ENCODE measurements around the gene CA11. TPM values are rescaled to one million over a fixed set of nuclear protein-coding genes. Genes with fewer than 3 reads are reported as not detected.
A peak's percentile ranks its signal among the peaks of the same experiment; 100 is the strongest.

Gene CA11
- total RNA-seq, 1 donor from 2014 or later: 12.6 TPM

DNA sequence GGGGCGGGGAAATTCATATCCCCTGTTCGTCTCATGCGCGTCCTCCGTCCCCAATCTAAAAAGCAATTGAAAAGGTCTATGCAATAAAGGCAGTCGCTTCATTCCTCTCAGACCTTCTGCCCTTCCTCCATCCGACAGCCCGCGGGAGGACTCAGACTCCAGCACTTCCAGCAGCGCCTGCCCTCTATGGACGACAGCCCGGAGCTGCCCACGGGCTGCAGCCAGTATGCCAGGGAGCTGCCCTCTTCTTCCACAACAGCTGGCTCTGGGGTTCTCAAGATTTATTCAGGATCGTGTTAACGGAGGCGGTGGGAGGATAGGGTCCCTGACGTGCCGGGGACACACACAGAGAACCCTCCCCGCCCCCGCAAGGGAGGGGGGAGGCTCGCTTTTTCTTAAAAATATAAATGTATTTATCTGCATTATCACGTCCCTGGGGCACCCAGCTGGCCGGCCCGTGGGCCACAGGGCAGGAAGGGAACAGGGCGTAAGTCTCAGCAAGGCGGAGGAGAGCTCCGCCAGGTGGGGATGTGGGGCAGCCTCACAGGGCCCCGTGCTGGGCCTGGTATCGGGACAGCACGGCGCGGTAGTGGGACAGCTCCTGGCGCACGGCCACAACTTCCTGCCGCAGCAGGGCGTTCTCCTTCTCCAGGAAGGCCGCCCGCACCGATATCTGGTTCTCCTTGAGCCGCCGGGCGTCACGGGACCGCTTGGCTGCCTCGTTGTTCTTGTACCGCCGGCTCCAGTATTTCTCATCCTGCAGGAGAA is 15.5 kb downstream of the CA11 start:
- DNase-seq (ENCODE audit: low spot score): peak; percentile 80
- H3K36me3 ChIP-seq: no peaks in the 10 kb centered on the region
- Mint-ChIP-seq H3K4me1 (peaks cover 55% of the 10 kb centered on the region), H3K36me3 (peaks cover 2% of the 10 kb centered on the region), H3K27ac (no peak overlapping the region), H3K4me3 (peak overlapping the region; percentile 69), H3K27me3 (ENCODE audit: insufficient read depth, low read depth) (peaks cover 4% of the 10 kb centered on the region), H3K9me3 (no peaks in the 10 kb centered on the region)
- peaks cover 10% of the 10 kb centered on the region for H3K79me2 ChIP-seq (ENCODE audit: low read depth)
- TF ChIP-seq, protein P1, sequence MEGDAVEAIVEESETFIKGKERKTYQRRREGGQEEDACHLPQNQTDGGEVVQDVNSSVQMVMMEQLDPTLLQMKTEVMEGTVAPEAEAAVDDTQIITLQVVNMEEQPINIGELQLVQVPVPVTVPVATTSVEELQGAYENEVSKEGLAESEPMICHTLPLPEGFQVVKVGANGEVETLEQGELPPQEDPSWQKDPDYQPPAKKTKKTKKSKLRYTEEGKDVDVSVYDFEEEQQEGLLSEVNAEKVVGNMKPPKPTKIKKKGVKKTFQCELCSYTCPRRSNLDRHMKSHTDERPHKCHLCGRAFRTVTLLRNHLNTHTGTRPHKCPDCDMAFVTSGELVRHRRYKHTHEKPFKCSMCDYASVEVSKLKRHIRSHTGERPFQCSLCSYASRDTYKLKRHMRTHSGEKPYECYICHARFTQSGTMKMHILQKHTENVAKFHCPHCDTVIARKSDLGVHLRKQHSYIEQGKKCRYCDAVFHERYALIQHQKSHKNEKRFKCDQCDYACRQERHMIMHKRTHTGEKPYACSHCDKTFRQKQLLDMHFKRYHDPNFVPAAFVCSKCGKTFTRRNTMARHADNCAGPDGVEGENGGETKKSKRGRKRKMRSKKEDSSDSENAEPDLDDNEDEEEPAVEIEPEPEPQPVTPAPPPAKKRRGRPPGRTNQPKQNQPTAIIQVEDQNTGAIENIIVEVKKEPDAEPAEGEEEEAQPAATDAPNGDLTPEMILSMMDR (IDR thresholded peaks at IDR 0.05): peak; percentile 33
- TF ChIP-seq EZH2 (IDR thresholded peaks at IDR 0.05): peak; percentile 30
- no peak for TF ChIP-seq EZH2phosphoT487 (IDR thresholded peaks at IDR 0.05)
- no peak overlapping the region for H2AFZ ChIP-seq (replicated peaks)
- no peaks in the 10 kb centered on the region for H3K9me3 ChIP-seq (ENCODE audit: low read depth)
- H3K9ac ChIP-seq: no peak overlapping the region
- H3F3A ChIP-seq (ENCODE audit: low read depth): peaks cover 49% of the 10 kb centered on the region
- H3K27me3 ChIP-seq: no peaks in the 10 kb centered on the region
- H4K20me1 ChIP-seq (ENCODE audit: low read depth): peaks cover 39% of the 10 kb centered on the region
- H3K4me1 ChIP-seq: peaks cover 23% of the 10 kb centered on the region
- H3K4me2 ChIP-seq: peak overlapping the region; percentile 70
- peak overlapping the region; percentile 42 for H3K27ac ChIP-seq
- H3K4me3 ChIP-seq: peak overlapping the region; percentile 37

DNA sequence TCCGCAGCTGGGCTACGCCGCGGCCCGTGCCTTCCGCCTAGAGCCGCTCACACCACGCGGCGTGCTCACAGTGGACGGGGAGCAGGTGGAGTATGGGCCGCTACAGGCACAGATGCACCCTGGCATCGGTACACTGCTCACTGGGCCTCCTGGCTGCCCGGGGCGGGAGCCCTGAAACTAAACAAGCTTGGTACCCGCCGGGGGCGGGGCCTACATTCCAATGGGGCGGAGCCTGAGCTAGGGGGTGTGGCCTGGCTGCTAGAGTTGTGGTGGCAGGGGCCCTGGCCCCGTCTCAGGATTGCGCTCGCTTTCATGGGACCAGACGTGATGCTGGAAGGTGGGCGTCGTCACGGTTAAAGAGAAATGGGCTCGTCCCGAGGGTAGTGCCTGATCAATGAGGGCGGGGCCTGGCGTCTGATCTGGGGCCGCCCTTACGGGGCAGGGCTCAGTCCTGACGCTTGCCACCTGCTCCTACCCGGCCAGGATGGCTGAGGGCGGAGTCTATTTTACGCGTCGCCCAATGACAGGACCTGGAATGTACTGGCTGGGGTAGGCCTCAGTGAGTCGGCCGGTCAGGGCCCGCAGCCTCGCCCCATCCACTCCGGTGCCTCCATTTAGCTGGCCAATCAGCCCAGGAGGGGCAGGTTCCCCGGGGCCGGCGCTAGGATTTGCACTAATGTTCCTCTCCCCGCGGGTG is 16.2 kb downstream of the CA11 start:
- H3K4me3 ChIP-seq: peak overlapping the region; percentile 37

DNA sequence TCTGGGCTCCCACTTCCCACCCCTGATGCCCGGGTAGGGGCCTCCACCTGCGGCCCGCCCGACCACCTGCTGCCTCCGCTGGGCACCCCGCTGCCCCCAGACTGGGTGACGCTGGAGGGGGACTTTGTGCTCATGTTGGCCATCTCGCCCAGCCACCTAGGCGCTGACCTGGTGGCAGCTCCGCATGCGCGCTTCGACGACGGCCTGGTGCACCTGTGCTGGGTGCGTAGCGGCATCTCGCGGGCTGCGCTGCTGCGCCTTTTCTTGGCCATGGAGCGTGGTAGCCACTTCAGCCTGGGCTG is 16.7 kb downstream of the CA11 start:
- peak overlapping the region; percentile 70 for H3K4me2 ChIP-seq
- H3K9ac ChIP-seq: no peak overlapping the region
- Mint-ChIP-seq H3K9me3 (no peaks in the 10 kb centered on the region), H3K4me3 (no peak overlapping the region), H3K27ac (no peak overlapping the region), H3K4me1 (peaks cover 57% of the 10 kb centered on the region), H3K36me3 (peaks cover 2% of the 10 kb centered on the region), H3K27me3 (ENCODE audit: insufficient read depth, low read depth) (peaks cover 4% of the 10 kb centered on the region)
- no peak overlapping the region for H2AFZ ChIP-seq (replicated peaks)
- peaks cover 15% of the 10 kb centered on the region for H3K4me1 ChIP-seq
- peaks cover 49% of the 10 kb centered on the region for H4K20me1 ChIP-seq (ENCODE audit: low read depth)
- H3K79me2 ChIP-seq (ENCODE audit: low read depth): peaks cover 22% of the 10 kb centered on the region
- H3K4me3 ChIP-seq: no peak overlapping the region
- no peak for TF ChIP-seq EZH2 (IDR thresholded peaks at IDR 0.05)
- no peak for TF ChIP-seq EZH2phosphoT487 (IDR thresholded peaks at IDR 0.05)
- TF ChIP-seq, protein P1 (IDR thresholded peaks at IDR 0.05): no peak
- peaks cover 40% of the 10 kb centered on the region for H3F3A ChIP-seq (ENCODE audit: low read depth)
- no peaks in the 10 kb centered on the region for H3K27me3 ChIP-seq
- no peaks in the 10 kb centered on the region for H3K36me3 ChIP-seq
- DNase-seq (ENCODE audit: low spot score): no peak
- peak overlapping the region; percentile 41 for H3K27ac ChIP-seq
- H3K9me3 ChIP-seq (ENCODE audit: low read depth): no peaks in the 10 kb centered on the region

More for the DNA sequence above, 16.2 kb downstream of the CA11 start:
- Histone ChIP-seq H3K36me3 (no peaks in the 10 kb centered on the region), H3K27me3 (no peaks in the 10 kb centered on the region), H3K9me3 (ENCODE audit: low read depth) (no peaks in the 10 kb centered on the region), H3K4me2 (peak overlapping the region; percentile 70), H3F3A (ENCODE audit: low read depth) (peaks cover 43% of the 10 kb centered on the region), H3K4me1 (peaks cover 18% of the 10 kb centered on the region), H3K9ac (no peak overlapping the region), H2AFZ (replicated peaks) (no peak overlapping the region), H3K79me2 (ENCODE audit: low read depth) (peaks cover 17% of the 10 kb centered on the region), H4K20me1 (ENCODE audit: low read depth) (peaks cover 46% of the 10 kb centered on the region), H3K27ac (peak overlapping the region; percentile 42)
- Mint-ChIP-seq H3K4me1 (peaks cover 57% of the 10 kb centered on the region), H3K27me3 (ENCODE audit: insufficient read depth, low read depth) (peaks cover 4% of the 10 kb centered on the region), H3K9me3 (no peaks in the 10 kb centered on the region), H3K4me3 (peak overlapping the region; percentile 66), H3K27ac (no peak overlapping the region), H3K36me3 (peaks cover 2% of the 10 kb centered on the region)
- TF ChIP-seq EZH2phosphoT487 (IDR thresholded peaks at IDR 0.05) (no peak), EZH2 (IDR thresholded peaks at IDR 0.05) (no peak)
- TF ChIP-seq, protein P1 (IDR thresholded peaks at IDR 0.05): no peak
- peak; percentile 95 for DNase-seq (ENCODE audit: low spot score)

All from neural progenitor cell (in vitro differentiated cells).